NT2/D1 (cell line): ENCODE data around the gene MRPS26.

Source experiments
- SUZ12 ChIP-seq: IDR thresholded peaks from 2 replicates; pipeline ENCODE4 v1.6.1; 2011; ENCODE audit not compliant: insufficient read length, insufficient read depth; ENCODE audit errors: extremely low read depth
- YY1 ChIP-seq: IDR thresholded peaks from 2 replicates; pipeline ENCODE4 v1.6.1; 2011; ENCODE audit not compliant: insufficient read length, insufficient read depth
- ZNF274 ChIP-seq: IDR thresholded peaks from 2 replicates; pipeline ENCODE4 v1.6.1; 2011; ENCODE audit warnings: mild to moderate bottlenecking, low read depth, low read length

DNA sequence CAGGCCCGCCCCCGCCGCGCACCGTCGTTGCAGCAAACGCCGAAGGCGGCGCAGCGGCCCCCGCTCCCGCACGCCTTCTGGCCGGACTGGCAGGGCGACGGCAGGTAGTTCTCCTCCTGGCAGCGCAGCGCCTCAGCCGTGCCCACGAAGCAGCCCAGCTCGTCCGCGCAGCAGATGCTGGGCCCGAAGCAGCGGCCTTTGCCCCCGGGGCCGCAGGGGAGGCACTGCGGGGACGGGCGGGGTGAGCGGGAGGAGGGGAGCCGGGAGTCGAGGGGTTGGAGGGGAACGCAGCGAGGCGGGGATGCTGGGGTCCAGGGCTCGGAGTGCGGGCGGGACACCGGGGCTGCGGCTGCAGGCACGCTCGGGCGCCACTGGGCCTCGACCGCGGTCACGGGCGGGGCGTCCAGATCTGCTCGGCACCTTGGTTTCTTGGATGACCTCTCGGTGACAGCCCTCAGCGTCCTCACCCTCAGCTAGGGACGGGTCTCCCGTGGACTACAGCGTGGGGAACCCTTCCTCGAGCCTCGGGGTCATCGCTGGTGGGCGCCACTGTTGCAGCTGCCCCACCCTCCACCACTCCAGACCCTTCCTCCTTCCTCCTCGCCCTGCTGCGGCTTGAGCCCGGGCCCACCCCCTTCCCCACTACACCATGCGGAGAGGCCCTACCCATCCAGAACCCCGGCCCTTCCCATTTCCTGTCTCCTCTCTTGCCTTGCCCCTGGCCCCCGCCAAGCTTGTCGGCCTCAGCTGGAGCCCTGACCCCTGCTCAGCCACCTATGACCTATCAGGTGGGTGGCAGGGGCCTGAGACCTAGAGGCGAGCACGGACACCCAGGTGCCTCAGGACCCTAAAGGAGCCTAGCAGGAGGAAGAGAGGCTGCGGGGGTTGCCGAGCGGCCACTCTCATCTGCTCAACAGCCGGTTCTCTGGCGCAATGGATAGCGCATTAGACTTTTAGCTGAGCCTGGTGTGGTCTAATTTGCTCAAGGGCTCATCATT is 37.4 kb downstream of the MRPS26 start:
- TF ChIP-seq YY1 (no peak), ZNF274 (no peak), SUZ12 (no peak)
